ENCODE results near the gene CAP2. TPM values are rescaled to one million over a fixed set of nuclear protein-coding genes. Genes with fewer than 3 reads are reported as not detected.

Gene CAP2
- total and polyA plus RNA-seq, 8 donors, result 2.7 to 4.0 (median 3.5) TPM

DNA sequence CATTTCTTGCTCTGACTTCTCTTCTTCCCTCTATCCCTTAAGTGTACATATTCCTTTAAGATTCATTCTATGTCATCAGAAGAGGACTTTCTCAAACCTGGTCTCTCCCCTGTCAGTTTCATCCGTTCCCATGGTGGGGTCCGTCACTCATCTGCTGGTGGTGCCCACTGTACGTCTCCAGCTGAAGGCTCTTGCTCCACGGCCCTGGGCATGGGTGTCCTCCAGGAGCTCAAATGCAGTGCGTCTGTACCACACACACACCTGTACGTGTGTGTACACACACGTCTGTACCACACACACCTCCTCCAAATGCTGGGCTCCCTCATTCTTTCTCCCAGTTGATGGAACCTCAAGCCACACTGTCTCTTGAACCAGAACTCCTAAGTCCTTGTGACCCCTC lies 85.6 kb downstream of the CAP2 start:
- TF ChIP-seq, protein P1, sequence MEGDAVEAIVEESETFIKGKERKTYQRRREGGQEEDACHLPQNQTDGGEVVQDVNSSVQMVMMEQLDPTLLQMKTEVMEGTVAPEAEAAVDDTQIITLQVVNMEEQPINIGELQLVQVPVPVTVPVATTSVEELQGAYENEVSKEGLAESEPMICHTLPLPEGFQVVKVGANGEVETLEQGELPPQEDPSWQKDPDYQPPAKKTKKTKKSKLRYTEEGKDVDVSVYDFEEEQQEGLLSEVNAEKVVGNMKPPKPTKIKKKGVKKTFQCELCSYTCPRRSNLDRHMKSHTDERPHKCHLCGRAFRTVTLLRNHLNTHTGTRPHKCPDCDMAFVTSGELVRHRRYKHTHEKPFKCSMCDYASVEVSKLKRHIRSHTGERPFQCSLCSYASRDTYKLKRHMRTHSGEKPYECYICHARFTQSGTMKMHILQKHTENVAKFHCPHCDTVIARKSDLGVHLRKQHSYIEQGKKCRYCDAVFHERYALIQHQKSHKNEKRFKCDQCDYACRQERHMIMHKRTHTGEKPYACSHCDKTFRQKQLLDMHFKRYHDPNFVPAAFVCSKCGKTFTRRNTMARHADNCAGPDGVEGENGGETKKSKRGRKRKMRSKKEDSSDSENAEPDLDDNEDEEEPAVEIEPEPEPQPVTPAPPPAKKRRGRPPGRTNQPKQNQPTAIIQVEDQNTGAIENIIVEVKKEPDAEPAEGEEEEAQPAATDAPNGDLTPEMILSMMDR (IDR thresholded peaks at IDR 0.05), result no peak
- intact Hi-C loops (cut with DNase I), result no loop called here
- 87 to 90% methylated on average over 7 of the region's 7 CpGs for WGBS, 2 donors
- Histone ChIP-seq H3K4me3 (no peak overlapping the region), H3K27ac (no peak overlapping the region), H3K27me3 (no peaks in the 10 kb centered on the region), H3K9me3 (no peaks in the 10 kb centered on the region), H3K4me1 (no peaks in the 10 kb centered on the region), H3K36me3 (no peaks in the 10 kb centered on the region)
- DNase-seq (no peak), ATAC-seq (no peak), FAIRE-seq (no peak)

DNA sequence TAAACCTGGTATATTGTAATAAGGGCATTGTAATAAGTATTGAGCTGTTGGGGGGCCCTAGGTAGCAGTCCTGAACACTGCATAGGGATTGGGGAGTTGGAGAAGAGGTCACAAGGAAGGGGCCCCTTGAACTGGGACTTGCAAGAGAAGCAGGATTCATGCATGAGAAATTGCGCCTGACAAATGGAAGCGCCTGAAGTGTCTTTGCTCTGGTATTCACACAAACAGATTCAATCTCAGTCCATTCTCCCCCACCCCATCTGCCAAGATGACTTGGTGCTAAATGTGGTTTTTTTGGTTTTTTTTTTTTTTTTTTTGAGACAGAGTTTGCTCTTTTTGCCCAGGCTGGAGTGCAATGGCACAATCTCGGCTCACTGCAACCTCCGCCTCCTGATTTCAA lies 87.1 kb downstream of the CAP2 start:
- ATAC-seq (no peak), FAIRE-seq (no peak), DNase-seq (no peak)
- intact Hi-C loops (cut with DNase I), result no loop called here
- H3K27me3 ChIP-seq, result no peaks in the 10 kb centered on the region
- TF ChIP-seq, protein P1 (IDR thresholded peaks at IDR 0.05), result no peak
- no peaks in the 10 kb centered on the region for H3K36me3 ChIP-seq
- WGBS, 2 donors, result 99 to 100% methylated on average over 4 of the region's 4 CpGs
- H3K4me1 ChIP-seq, result no peaks in the 10 kb centered on the region
- H3K4me3 ChIP-seq, result no peak overlapping the region
- H3K9me3 ChIP-seq, result no peaks in the 10 kb centered on the region
- no peak overlapping the region for H3K27ac ChIP-seq

DNA sequence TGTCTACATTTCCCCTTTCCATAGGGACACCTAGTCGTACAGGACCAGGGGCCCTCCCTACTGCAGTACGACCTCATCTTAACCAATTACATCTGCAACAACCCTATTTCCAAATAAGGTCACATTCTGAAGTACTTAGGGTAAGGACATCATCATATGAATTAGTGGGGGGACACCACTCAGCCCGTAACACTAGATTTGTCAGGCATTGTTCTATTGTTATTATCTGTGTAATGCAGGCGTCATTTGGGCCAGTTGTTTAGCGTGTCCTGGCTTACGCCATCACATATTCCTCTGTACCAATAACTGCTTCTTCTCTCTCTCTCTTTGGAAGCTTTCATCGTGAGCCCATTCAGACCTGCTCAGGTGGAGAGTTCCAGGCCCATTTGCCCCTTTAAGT lies 89.3 kb downstream of the CAP2 start:
- no peak for FAIRE-seq
- 95 to 97% methylated on average over 7 of the region's 7 CpGs for WGBS, 2 donors

DNA sequence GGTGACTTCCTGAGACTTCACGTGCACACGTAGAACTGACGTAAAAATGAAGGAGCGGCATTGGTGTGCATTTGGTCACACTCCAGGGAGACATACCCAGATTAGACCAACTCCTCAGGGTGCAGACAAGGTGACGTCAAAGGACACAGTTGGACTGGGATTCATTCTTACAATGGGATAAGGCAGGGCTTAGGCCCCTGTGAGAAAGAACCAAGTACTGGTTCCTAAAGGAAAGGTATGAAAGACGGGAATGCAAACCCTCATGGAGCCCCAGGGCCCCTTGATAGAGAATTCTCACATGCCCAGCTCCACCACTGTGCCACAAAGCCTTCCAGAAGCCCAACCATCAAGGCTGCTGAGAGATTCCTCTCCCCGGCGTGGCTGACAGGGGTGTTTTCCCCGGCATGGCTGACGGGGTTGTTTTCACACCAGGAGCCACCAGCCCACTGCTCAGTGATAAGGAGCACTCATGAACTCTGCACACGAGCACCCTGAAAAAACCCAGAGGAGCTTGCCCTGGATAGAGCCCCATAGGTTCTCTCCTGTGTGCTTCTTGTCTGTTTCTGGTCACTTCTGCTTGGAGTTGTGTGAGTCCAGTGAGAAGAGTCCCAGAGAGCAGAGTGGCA lies 90.1 kb downstream of the CAP2 start:
- WGBS, 2 donors, result 93 to 96% methylated on average over 11 of the region's 11 CpGs
- H3K27ac ChIP-seq, result no peak overlapping the region

More for the DNA sequence above, 89.3 kb downstream of the CAP2 start:
- no peak overlapping the region for H3K4me3 ChIP-seq
- H3K4me1 ChIP-seq, result no peaks in the 10 kb centered on the region
- intact Hi-C loops (cut with DNase I), result no loop called here
- no peaks in the 10 kb centered on the region for H3K27me3 ChIP-seq
- DNase-seq (no peak), ATAC-seq (no peak)
- TF ChIP-seq, protein P1 (IDR thresholded peaks at IDR 0.05), result no peak
- H3K9me3 ChIP-seq, result no peaks in the 10 kb centered on the region
- no peaks in the 10 kb centered on the region for H3K36me3 ChIP-seq
- no peak overlapping the region for H3K27ac ChIP-seq

More for the DNA sequence above, 90.1 kb downstream of the CAP2 start:
- no peaks in the 10 kb centered on the region for H3K36me3 ChIP-seq
- ATAC-seq, result no peak
- no peaks in the 10 kb centered on the region for H3K9me3 ChIP-seq
- intact Hi-C loops (cut with DNase I), result no loop called here
- no peak for DNase-seq
- H3K4me1 ChIP-seq, result no peaks in the 10 kb centered on the region
- H3K4me3 ChIP-seq, result no peak overlapping the region
- FAIRE-seq, result no peak
- TF ChIP-seq, protein P1 (IDR thresholded peaks at IDR 0.05), result no peak
- H3K27me3 ChIP-seq, result no peaks in the 10 kb centered on the region
